CD4-positive, alpha-beta T cell treated with Interleukin-17A for 4 hours (primary cell): Measurements from ENCODE around the gene JMY.

Experiments
- DNase-seq: peaks from one replicate; pipeline ENCODE4 v3.0.0-alpha.2; 2020; ENCODE audit warnings: mixed read lengths

JMY gene

DNA sequence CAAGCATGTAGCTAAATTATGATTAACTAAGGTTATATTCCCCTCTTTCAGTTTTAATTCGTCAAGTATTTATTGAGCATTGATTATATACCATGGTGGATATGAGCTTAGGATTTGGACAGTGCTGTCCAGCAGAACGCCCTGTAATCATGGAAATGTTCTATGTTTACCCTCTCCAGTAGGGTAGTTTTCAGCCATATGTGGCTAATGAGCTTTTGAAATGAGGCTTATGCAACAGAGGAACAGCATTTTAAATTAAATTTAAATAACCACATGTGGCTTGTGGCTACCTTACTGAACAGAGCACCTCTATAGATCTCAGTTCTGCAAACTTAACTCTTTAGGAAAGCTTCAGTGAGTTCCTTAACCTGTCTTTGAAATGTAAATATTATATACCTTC, 59.1 kb downstream of the JMY start:
- DNase-seq: no peak

DNA sequence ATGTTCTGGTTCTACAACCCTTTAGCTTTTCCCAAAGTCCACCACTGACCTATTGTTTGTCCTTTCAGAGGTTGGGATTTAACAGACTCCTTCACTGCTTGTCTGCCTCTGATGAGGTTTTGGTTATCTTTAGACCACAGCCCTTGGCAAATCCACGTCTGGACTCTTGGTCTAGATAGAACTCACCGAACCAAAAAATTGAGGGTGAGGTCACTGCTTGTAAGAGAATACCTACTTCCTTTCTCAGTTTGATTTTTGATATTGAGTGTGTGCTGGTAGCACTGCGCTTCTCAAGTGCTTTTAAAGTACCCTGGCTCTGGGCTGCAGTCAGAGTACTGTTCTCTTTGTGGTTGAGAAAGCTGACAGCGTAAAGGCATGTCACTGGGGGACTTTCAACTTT, 61.7 kb downstream of the JMY start:
- DNase-seq: no peak

DNA sequence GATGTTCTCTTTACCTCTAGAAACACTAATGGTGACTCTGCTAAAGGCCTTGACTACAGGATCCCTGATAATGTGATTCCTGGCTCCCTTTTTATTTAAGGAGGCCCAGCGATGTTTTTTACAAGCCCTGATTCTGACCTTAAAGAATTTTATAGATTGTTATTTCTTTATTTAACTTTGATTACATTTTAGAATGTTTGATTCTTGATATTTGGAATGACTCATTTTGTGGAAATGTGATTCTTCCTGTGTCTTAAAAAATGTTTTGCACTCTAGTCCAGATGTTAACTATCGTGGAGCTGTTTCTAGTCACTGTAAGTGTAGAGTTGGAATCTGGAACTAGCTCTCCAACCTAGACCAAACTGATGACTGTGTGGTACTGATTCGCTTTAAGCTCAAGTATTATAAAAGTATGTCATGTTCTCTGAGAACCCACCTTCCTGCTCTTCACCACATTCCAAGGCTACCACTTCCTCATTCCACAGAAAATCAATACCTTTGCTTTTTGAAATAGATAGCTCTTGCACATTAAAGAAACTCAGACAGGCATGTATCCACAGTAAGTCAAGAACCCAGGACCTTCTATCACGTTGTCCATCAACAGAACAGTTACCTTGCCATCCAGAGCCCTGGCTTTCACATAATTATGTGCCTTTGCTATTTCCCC, 65.2 kb downstream of the JMY start:
- no peak for DNase-seq

DNA sequence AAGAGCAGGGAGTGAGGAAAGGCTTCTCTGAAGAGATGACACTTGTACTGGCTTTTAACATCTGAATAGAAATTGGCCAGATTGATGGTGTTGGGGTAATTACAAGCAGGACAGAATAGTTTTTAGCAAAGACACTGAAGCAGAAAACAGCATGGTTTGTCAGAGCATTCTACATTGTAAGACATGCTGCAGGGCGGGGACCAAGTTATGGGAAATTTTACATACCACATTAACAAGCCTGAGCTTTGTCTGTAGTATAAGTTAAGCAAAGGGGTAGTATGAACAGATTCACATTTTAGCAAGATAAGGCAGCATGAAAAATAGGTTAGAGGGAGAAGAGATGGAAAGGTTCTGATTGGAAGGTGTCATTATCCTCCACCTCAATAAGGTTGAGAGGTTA, 66.5 kb downstream of the JMY start:
- no peak for DNase-seq

DNA sequence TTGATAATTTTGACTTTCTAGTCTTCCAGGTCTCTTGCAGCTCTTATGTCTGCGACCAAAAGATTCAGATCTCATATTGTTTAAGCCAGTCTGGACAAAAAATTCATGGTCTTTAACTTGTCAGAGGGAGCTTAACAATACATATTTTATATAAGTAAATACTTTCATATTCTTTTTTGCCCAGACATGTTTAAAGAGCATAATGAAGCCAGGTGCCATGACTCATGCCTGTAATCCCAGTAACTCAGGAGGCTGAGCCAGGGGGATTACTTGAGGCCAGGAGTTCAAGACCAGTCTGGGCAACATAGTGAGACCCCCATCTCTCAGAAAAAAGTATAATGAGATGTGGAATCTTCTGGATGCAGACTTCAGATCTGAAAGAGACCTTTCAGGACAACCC, 69.8 kb downstream of the JMY start:
- DNase-seq: no peak

DNA sequence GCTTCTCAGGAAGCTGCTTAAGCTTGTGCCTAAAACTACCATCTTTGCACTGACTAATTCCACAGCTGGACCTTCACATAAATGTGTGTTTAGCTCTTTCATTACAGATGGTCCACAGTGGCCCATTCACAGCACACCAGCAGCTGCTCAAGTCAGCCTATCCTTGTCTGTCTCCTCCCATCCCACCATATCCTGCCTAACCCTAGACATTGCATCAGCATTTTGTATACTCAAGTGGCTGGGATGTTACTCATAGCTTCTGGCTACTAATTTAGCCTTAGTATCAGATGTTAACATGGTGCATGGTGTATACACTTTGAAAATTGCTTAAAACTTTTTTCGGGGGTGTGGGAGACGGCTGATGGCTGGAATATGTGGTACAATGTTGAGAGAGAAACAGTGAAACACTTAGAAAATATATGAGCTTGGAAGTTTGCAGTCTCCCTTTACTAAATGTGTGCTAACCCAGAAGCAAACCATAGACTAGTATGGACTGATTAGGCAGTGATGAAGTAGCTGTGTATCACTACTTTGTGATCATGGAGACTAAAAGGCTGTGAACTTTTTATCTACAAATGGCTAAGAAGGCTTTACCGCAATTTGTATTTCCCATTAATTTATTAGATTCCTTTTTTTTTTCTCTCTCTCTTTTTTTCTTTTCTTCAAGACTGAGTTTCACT, 83.1 kb downstream of the JMY start:
- no peak for DNase-seq

DNA sequence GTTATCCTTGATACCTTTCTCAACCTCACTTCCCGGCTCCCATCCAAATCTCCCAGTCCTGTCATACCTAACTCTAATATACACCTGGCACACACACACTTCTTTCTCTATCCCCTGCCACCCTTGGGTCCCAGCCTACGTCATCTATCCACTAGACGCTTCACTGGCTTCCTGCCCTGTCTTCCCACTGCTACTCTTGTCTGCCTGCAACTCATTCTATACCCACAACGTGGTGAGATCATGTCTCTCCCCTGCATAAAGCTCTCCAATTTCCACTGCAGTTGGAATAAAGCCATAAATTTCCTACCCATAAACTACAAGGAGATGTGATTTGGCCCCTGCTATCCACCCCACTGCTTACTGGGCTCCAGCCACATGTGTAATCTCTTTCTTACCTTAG, 93.5 kb downstream of the JMY start:
- DNase-seq: no peak

DNA sequence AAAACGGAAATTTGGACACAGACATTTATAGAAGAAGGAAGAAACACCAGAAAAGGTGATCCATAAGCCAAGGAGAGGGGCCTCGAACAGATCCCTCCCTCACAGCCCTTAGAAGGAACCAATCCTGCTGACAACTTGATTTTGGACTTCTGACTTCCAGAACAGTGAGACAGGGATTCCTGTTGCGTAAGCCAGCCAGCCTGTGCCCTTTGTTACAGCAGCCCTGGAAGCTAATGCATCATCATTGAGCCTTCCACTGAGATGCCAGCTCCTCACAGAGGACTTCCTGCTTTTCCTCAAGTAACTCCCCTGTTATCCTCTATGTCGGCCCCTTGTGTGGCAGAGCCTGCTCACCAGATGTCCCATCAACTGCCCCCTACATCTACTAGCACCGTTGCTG, 94.1 kb downstream of the JMY start:
- no peak for DNase-seq

DNA sequence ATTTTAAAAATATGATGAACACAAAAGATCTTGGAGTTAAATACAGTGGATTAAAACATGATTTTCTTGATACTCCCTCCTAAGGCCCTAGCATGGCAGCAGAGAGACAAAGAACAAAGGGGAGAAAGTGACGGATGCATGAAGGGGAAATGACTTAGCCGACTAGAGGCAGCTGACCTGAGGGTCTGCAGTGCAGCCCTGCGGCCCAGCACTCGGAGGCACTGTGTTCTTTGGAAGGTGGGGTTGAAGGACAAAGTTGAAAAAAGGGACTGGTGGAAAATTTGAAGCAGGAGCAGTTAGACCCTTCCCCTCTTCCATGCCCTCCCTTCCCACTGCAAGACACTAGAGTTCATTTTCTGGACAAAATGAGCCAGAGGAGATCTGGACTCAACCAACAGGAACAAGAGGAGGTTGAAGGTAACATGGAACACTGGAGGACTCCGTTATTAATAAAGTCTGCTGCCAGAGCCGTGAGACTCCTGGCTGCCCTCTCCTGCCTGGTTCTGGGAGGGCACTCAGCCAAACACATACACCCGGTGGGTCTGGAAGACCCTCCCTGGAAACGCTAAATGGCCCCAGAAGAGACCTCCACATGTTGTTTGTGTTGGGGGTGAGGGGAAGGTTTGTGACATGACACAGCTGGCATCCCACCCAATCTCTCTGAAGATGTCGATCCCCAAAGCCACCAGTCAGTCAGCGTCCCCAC, 98.1 kb downstream of the JMY start:
- DNase-seq: no peak

DNA sequence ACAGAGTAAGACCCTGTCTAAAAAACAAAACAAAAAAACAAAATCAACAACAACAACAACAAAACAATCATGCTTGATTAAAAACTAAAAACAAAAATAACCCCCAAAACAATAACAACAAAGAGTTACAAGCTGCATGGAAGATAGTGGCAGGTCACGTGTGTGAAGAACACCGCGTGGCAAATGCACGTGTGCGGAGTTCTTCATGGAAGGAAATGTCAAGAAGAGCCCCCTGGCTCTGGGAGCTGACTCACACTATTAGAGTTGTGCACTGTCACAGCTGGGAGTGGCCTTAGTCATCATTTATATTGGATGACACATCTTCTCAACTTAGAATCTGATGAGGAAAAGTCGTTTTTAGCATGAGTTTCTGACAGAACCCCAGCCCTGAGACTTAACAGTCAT, 110.5 kb downstream of the JMY start:
- no peak for DNase-seq

DNA sequence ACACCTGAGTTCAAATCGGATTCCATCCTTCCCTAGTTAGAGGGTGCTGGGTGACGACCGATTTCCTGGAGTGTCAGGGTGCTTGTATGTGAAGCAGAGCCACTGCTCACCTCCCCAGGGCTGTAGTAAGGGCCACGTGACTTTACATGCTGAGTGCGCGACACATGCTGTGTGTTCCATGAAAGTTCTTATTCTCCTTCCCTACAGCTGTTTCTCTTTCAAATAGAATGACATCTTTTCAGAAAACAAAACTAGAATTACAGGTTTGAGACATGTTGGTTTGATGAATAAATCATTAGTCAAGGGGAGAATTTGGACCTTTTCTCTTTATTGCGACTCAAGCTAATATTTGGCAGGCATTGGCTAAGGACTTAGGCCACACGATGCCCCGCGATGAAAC, 113.1 kb downstream of the JMY start:
- no peak for DNase-seq

DNA sequence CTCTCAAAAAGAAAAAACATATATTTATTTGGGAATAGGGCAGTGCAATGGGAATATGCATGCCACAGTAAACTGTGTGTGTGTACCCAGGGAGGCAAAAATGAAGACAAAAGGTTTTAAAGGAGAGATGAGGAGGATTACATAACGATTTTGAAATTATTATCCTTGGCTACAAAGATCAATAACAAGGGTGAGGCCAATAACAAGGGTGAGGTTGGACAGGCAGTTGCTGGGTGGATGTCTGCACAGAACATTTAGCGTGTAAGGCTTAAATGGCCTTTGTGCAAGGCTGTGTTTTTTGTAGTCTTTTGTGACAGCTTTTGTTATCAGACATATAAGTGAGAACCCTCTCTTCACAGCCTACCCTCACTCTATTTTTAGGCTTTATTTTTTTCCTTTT, 114.0 kb downstream of the JMY start:
- no peak for DNase-seq

DNA sequence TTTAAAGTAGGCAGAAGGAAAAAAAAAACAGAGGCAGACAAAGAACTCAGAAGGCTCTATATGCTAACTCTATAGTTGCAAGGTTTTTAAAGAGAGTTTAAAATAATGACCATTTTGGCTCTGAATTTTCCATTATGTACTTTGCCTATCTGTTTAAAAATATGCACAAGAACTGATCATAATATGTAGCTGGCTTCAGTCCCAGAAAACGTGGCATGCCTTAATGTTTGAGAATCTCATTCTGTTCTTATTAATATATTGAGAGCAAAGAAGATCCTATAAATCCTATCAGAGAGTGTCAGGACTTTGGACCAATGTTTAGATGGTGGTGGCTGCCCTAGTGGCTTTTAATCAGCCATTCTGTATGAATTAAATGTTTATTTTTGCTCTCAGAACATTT, 121.5 kb downstream of the JMY start:
- DNase-seq: no peak
